Gastroesophageal sphincter (tissue), 3 donors: ENCODE results near the gene DLL1.

Source experiments
- CTCF ChIP-seq, 4 experiments: fragments of 200-600 bp in 2 of 4; fragments of 450-650 bp in 2 of 4; sonication (generic) in 1 of 4; IDR thresholded peaks; one replicate each; pipeline ENCODE4 v1.5.1; 2017 to 2019; ENCODE audit warnings: antibody characterized with exemption in 4 of 4, mild to moderate bottlenecking in 2 of 4, moderate library complexity in 2 of 4
- POLR2A ChIP-seq, 2 donors: fragments of 450-650 bp; IDR thresholded peaks; one replicate each; pipeline ENCODE4 v1.6.1; 2017; ENCODE audit warnings: antibody characterized with exemption in 2 of 2, mild to moderate bottlenecking in 2 of 2, moderate library complexity in 1 of 2

- TF ChIP-seq CTCF (IDR thresholded peaks at IDR 0.05) (no peak), POLR2A (IDR thresholded peaks at IDR 0.05) (no peak)
These were observed 15.9 kb downstream of the DLL1 start for GRCh38 chr6:170274713-170275560.
